Activated CD4-positive, alpha-beta T cell treated with anti-CD3 and anti-CD28 coated beads, Interleukin-2, amount 50 U/mL, for 16 hours (primary cell): Measurements from ENCODE around the gene CEP76.
A peak's percentile ranks its signal among the peaks of the same experiment; 100 is the strongest.
"Not testable (repeated sequence)": the region's sequence is repeated elsewhere in the genome, so short reads cannot be mapped to it uniquely, and the experiment has no call there.

Experiments used
- DNase-seq: peaks from one replicate; pipeline ENCODE4 v3.0.0-alpha.2; 2020

CEP76 gene

GRCh38 chr18:12640881-12641200 is 61.7 kb downstream of the CEP76 start:
- no peak for DNase-seq

- no peak for DNase-seq
Measured at GRCh38 chr18:12639990-12640880, 62.3 kb downstream of the CEP76 start.

- no peak for DNase-seq
Measured at GRCh38 chr18:12638644-12639124, 63.8 kb downstream of the CEP76 start.

- DNase-seq: no peak
Measured at GRCh38 chr18:12637901-12638643, 64.5 kb downstream of the CEP76 start.

GRCh38 chr18:12637393-12637792 is 65.1 kb downstream of the CEP76 start:
- DNase-seq: no peak

- no peak for DNase-seq
Measured at GRCh38 chr18:12631831-12632477, 70.6 kb downstream of the CEP76 start.

- DNase-seq: no peak
Measured at GRCh38 chr18:12630136-12630535, 72.4 kb downstream of the CEP76 start.

- peak; percentile 40 for DNase-seq
Measured at GRCh38 chr18:12628706-12629702, 73.5 kb downstream of the CEP76 start.

- DNase-seq: not testable (repeated sequence)
Measured at GRCh38 chr18:12627199-12627598, 75.3 kb downstream of the CEP76 start.

- no peak for DNase-seq
Measured at GRCh38 chr18:12625241-12625640, 77.3 kb downstream of the CEP76 start.
